Upper lobe of left lung (tissue), 4 donors: ENCODE measurements around the gene UNC45B.

ENCODE experiments used
- POLR2AphosphoS5 ChIP-seq, 2 donors: sonication (generic); formaldehyde crosslinking; IDR thresholded peaks; one replicate each; pipeline ENCODE4 v1.5.1; 2017; ENCODE audit warnings: antibody characterized with exemption in 2 of 2
- TF ChIP-seq, protein P1 (sequence below), 6 experiments: fragments of 450-650 bp in 4 of 6; fragments of 200-600 bp in 2 of 6; sonication (generic) in 2 of 6; IDR thresholded peaks; one replicate each; pipeline ENCODE4 v1.5.1; 2016 to 2019; ENCODE audit warnings: antibody characterized with exemption in 6 of 6

DNA sequence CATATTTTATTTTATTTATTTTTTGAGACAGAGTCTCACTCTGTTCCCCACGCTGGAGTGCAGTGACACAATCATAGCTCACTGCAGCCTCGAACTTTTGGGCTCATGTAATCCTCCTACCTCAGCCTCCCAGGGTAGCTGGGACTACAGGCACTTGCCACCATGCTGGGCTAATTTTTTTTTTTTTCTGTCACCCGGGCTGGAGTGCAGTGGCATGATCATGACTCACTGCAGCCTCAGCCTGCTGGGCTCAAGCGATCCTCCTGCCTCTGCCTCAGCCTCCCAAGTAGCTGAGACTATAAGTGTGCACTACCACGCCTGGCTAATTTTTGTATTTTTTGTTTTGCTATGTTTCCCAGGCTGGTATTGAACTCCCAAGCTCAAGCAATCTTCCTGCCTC, 17.1 kb downstream of the UNC45B start:
- TF ChIP-seq, protein P1, sequence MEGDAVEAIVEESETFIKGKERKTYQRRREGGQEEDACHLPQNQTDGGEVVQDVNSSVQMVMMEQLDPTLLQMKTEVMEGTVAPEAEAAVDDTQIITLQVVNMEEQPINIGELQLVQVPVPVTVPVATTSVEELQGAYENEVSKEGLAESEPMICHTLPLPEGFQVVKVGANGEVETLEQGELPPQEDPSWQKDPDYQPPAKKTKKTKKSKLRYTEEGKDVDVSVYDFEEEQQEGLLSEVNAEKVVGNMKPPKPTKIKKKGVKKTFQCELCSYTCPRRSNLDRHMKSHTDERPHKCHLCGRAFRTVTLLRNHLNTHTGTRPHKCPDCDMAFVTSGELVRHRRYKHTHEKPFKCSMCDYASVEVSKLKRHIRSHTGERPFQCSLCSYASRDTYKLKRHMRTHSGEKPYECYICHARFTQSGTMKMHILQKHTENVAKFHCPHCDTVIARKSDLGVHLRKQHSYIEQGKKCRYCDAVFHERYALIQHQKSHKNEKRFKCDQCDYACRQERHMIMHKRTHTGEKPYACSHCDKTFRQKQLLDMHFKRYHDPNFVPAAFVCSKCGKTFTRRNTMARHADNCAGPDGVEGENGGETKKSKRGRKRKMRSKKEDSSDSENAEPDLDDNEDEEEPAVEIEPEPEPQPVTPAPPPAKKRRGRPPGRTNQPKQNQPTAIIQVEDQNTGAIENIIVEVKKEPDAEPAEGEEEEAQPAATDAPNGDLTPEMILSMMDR (IDR thresholded peaks at IDR 0.05) = no peak
- no peak for TF ChIP-seq POLR2AphosphoS5 (IDR thresholded peaks at IDR 0.05)
